ENCODE data around the gene NRAP. TPM values are rescaled to one million over a fixed set of nuclear protein-coding genes. Genes with fewer than 3 reads are reported as not detected.

The NRAP gene
- total RNA-seq, 1 experiment from 2014 or later = not detected

DNA sequence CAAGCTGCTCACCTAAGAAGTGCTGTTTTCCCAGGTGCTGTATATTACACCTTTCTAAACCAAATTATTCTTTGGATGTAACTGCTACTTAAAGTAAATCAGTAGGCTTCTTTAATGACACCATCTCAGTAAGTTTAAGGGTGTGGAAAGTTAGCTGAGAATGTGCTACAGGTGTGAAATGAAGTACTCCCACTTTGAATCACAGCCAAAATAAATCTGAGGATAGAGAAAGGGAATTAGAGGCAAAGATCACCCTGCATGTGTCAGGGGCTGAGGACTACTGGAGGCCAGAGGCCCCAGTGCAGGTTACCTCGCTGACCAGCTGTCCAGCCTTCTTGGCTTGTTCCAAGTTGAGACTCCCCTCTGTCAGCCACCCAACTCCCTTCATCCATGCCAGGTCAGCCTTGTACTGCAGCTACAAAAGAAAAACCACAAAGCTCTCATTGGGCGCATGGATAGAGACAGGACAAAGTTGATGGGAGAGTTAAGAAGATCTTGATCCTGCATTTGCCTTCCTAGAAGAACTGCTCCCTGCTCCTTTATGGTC is 35.2 kb downstream of the NRAP start:
- H3K23ac ChIP-seq (ENCODE audit: insufficient read length, low read depth, low read length) = no peak overlapping the region
- H2BK15ac ChIP-seq (ENCODE audit: low read depth, low read length) = no peak overlapping the region
- H3K4me1 Mint-ChIP-seq = peaks cover 21 to 28% of the 10 kb centered on the region in 2 experiments
- no peak overlapping the region for H2AFZ ChIP-seq (ENCODE audit: low read length)
- H4K91ac ChIP-seq (ENCODE audit: insufficient read length, low read depth, low read length) = no peak overlapping the region
- no peaks in the 10 kb centered on the region for H3K9me3 ChIP-seq (ENCODE audit: control insufficient read depth, low read depth, low read length)
- H3K56ac ChIP-seq (ENCODE audit: insufficient read length, low read depth, low read length) = no peak overlapping the region
- H3K14ac ChIP-seq (ENCODE audit: insufficient read depth, low read length) = no peak overlapping the region
- no peak overlapping the region for H3T11ph ChIP-seq (ENCODE audit: low read length)
- no peaks in the 10 kb centered on the region; the same call in 1 of the 2 replicates for H3K4me1 ChIP-seq (ENCODE audit: insufficient read depth, low read length)
- H2BK20ac ChIP-seq (ENCODE audit: low read depth, low read length, poor library complexity, severe bottlenecking) = no peak overlapping the region
- H3K23me2 ChIP-seq (ENCODE audit: insufficient read length, low read depth, low read length, poor library complexity, severe bottlenecking) = no peaks in the 10 kb centered on the region
- no CpG with 5 or more reads among the region's 2 CpGs for WGBS (ENCODE audit: extremely low coverage, insufficient read length, low lambda C conversion rate)
- peaks cover 0 to 2% (median 0%) of the 10 kb centered on the region in 3 experiments; a peak in 1 of 7 replicates for H3K36me3 Mint-ChIP-seq (ENCODE audit: insufficient read depth in 1 of 3, low read depth in 3 of 3)
- peaks cover 30% of the 10 kb centered on the region for H3K27me3 Mint-ChIP-seq (ENCODE audit: low read depth)
- no peak overlapping the region for H2AK5ac ChIP-seq (ENCODE audit: insufficient read length, low read length)
- H3K4ac ChIP-seq (ENCODE audit: low read depth, low read length) = no peak overlapping the region
- H4K20me1 ChIP-seq (ENCODE audit: control insufficient read depth, insufficient read depth, insufficient read length) = no peaks in the 10 kb centered on the region
- H2BK12ac ChIP-seq (ENCODE audit: insufficient read length, low read depth, low read length) = no peak overlapping the region
- H2BK5ac ChIP-seq (ENCODE audit: insufficient read length, low read length) = no peak overlapping the region
- H3K27me3 ChIP-seq (ENCODE audit: insufficient read depth, low read length) = no peaks in the 10 kb centered on the region
- no peak overlapping the region for H3K27ac ChIP-seq (ENCODE audit: insufficient read length, low read depth, low read length)
- DNase-seq = no peak
- no peaks in the 10 kb centered on the region; the same call in 1 of the 2 replicates for H3K79me2 ChIP-seq (ENCODE audit: insufficient read depth, low read length)
- no peak overlapping the region for H4K8ac ChIP-seq (replicated peaks; ENCODE audit: insufficient read length, low read depth, low read length)
- H3K4me2 ChIP-seq (ENCODE audit: insufficient read depth, insufficient read length, low read length) = no peak overlapping the region
- H3K18ac ChIP-seq (ENCODE audit: insufficient read length, low read depth, low read length) = no peak overlapping the region
- no peak overlapping the region for H3K9ac ChIP-seq (ENCODE audit: extremely low read depth, insufficient read length, low read length)
- TF ChIP-seq, protein P1, sequence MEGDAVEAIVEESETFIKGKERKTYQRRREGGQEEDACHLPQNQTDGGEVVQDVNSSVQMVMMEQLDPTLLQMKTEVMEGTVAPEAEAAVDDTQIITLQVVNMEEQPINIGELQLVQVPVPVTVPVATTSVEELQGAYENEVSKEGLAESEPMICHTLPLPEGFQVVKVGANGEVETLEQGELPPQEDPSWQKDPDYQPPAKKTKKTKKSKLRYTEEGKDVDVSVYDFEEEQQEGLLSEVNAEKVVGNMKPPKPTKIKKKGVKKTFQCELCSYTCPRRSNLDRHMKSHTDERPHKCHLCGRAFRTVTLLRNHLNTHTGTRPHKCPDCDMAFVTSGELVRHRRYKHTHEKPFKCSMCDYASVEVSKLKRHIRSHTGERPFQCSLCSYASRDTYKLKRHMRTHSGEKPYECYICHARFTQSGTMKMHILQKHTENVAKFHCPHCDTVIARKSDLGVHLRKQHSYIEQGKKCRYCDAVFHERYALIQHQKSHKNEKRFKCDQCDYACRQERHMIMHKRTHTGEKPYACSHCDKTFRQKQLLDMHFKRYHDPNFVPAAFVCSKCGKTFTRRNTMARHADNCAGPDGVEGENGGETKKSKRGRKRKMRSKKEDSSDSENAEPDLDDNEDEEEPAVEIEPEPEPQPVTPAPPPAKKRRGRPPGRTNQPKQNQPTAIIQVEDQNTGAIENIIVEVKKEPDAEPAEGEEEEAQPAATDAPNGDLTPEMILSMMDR (conservative IDR thresholded peaks at IDR 0.05) = no peak
- no peak overlapping the region for H3K4me3 Mint-ChIP-seq
- no peaks in the 10 kb centered on the region for H3K79me1 ChIP-seq (ENCODE audit: insufficient read depth, low read depth, low read length, poor library complexity, severe bottlenecking)
- no peak overlapping the region for H2BK120ac ChIP-seq (ENCODE audit: low read depth, low read length, poor library complexity, severe bottlenecking)
- H3K9me3 Mint-ChIP-seq = no peaks in the 10 kb centered on the region
- H4K5ac ChIP-seq (ENCODE audit: insufficient read length, low read depth, low read length) = no peak overlapping the region
- no peak overlapping the region for H3K27ac Mint-ChIP-seq

Data from H9 (cell line).